Ectodermal cell (in vitro differentiated cells): ENCODE measurements around the gene PRPSAP1.

Experiments used
- H3K27ac ChIP-seq: 2 replicates; pipeline ENCODE4 v1.7.0; 2013; ENCODE audit warnings: mild to moderate bottlenecking, low read depth, low read length; ENCODE audit not compliant: insufficient read depth, poor library complexity, severe bottlenecking
- H3K27me3 ChIP-seq: 2 replicates; pipeline ENCODE4 v1.7.0; 2013; ENCODE audit warnings: mild to moderate bottlenecking, low read length; ENCODE audit not compliant: insufficient read depth, control insufficient read depth, poor library complexity, severe bottlenecking
- H3K36me3 ChIP-seq: one replicate; pipeline ENCODE4 v1.7.0; 2013; ENCODE audit warnings: low read length; ENCODE audit not compliant: control insufficient read depth, insufficient read depth
- H3K4me1 ChIP-seq: one replicate; pipeline ENCODE4 v1.7.0; 2013; ENCODE audit warnings: low read length; ENCODE audit not compliant: control insufficient read depth, insufficient read depth
- H3K4me3 ChIP-seq: 2 replicates; pipeline ENCODE4 v1.7.0; 2013; ENCODE audit warnings: low read depth, low read length, control low read depth; ENCODE audit not compliant: insufficient read depth
- H3K9me3 ChIP-seq: 2 replicates; pipeline ENCODE4 v1.7.0; 2013; ENCODE audit warnings: mild to moderate bottlenecking, low read length, moderate library complexity; ENCODE audit not compliant: control insufficient read depth
- WGBS, 2 experiments: methylation state at CpG; one replicate each; pipeline ENCODE4 v1.1.7; 2013; ENCODE audit warnings: missing lambda C conversion rate in 2 of 2; 5-methylcytosine and 5-hydroxymethylcytosine counted together

The PRPSAP1 gene

DNA sequence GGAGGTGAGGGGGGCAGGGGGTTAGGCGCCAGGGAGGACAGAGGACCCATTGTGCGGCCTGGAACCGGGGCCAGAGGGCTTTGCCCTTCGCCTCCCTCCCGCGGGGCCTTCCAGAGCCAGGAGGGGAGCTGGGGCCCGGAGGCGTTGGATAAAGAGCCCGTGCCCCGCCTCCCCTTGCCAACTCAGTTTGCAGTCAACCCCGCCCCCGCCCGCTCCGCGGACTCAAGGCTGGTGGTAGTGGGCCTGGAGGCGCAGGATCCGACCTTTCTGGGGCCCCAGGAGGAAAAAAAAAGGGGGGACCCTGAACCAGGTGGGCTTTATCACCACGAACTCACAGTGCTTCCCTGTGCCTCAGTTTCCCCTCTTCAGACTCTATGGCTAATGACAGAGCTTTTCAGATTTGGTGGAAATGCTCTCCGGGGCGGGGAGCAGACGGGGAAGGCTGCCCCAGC, 28.7 kb upstream of the PRPSAP1 start:
- 1% methylated on average over 21 of the region's 21 CpGs for WGBS, 2 experiments
- peaks cover 43% of the 10 kb centered on the region for H3K27me3 ChIP-seq
- peak overlapping the region; percentile 86 for H3K27ac ChIP-seq

DNA sequence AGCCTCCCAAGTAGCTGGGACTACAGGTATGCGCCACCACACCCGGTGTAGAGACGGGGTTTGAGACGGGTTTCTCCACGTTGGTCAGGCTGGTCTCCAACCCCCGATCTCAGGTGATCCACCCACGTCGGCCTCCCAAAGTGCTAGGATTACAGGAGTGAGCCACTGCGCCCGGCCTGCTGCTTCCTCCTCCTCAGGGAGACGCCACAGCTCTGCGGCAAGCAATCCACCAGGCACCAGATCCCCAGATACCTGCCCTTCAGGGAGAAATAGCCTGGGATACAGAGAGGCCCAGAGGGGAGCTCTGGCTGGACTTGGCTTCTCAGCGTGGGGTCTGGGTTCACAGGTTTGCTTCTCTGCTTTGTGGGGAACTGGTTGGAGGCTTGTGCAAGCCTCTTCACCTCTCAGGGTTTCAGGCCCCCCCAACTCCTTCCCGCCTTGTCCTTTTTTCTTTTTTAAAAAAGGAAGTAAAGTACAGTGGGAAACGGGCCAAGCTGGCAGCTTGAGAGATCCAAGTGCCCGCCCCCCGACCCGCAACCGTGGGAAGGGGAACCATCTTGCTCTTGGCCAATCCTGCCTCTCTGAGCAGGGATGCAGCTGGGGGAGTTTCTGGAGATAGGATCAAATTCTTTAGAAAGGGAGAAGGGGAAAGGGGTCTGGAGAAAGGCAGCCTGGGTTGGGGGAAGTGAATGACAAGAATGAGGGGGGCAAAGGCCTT, 28.1 kb upstream of the PRPSAP1 start:
- peak overlapping the region; percentile 60 for H3K4me3 ChIP-seq
- H3K4me1 ChIP-seq, result peaks cover 32% of the 10 kb centered on the region
- peak overlapping the region; percentile 86 for H3K27ac ChIP-seq
- no peaks in the 10 kb centered on the region for H3K9me3 ChIP-seq
- no peaks in the 10 kb centered on the region for H3K36me3 ChIP-seq
- WGBS, 2 experiments, result 60 to 63% methylated on average over 19 of the region's 19 CpGs
- peaks cover 43% of the 10 kb centered on the region for H3K27me3 ChIP-seq

More for the DNA sequence above, 28.7 kb upstream of the PRPSAP1 start:
- H3K9me3 ChIP-seq, result no peaks in the 10 kb centered on the region
- peaks cover 32% of the 10 kb centered on the region for H3K4me1 ChIP-seq
- H3K36me3 ChIP-seq, result no peaks in the 10 kb centered on the region
- H3K4me3 ChIP-seq, result peak overlapping the region; percentile 60

DNA sequence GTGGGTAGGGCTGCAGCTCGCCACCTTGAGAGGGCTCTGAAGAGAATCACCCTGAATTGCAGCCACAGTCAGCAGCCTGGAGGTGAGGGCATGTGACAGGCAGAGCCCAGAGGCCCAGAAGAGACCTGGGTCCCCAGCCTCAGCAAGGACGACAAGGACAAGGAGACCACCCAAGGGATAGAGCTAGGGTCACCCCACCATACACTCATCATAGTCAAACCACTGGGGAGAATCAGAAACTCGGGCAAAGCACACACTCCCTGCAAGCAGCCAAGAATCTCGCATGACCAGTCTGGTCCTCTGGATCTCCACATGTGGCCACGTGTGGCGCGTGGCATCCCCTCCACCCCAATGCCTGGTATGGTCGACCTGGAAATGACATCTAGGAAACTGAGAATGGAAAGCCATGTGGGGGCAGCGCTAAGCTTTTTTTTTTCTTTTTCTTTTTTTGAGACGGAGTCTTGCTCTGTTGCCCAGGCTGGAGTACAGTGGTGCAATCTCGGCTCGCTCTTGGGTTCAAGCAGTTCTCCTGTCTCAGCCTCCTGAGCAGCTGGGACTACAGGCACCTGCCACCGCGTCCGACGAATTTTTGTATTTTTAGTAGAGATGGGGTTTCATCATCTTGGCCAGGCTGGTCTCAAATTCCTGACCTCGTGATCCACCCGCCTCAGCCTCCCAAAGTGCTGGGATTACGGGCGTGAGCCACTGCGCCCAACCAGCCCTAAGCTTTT, 26.1 kb upstream of the PRPSAP1 start:
- Histone ChIP-seq H3K4me1 (peaks cover 18% of the 10 kb centered on the region), H3K36me3 (no peaks in the 10 kb centered on the region), H3K27me3 (peaks cover 25% of the 10 kb centered on the region), H3K27ac (no peak overlapping the region), H3K9me3 (no peaks in the 10 kb centered on the region), H3K4me3 (no peak overlapping the region)
- WGBS, 2 experiments, result 89 to 92% methylated on average over 21 of the region's 21 CpGs

DNA sequence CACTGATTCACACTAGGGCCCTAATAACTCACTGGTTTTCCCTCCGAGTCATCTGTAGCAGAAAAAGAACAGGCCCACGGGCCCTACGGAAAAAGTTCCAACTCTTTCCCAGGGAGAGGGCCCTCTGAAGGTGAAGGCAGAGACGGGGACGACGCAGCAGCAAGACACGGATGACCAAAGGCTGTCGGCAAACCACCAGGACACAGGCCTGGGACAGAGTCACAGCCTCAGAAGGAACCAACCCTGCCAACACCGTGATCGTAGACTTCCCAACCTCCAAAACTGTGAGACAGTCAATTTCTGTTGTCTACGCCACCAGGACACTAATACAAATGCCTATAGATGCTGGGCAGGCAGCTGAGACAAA, 25.5 kb upstream of the PRPSAP1 start:
- 88 to 93% methylated on average over 11 of the region's 11 CpGs for WGBS, 2 experiments
- no peak overlapping the region for H3K4me3 ChIP-seq
- H3K27me3 ChIP-seq, result peaks cover 20% of the 10 kb centered on the region
- no peak overlapping the region for H3K27ac ChIP-seq
- H3K4me1 ChIP-seq, result peaks cover 14% of the 10 kb centered on the region
- H3K9me3 ChIP-seq, result no peaks in the 10 kb centered on the region
- H3K36me3 ChIP-seq, result no peaks in the 10 kb centered on the region

DNA sequence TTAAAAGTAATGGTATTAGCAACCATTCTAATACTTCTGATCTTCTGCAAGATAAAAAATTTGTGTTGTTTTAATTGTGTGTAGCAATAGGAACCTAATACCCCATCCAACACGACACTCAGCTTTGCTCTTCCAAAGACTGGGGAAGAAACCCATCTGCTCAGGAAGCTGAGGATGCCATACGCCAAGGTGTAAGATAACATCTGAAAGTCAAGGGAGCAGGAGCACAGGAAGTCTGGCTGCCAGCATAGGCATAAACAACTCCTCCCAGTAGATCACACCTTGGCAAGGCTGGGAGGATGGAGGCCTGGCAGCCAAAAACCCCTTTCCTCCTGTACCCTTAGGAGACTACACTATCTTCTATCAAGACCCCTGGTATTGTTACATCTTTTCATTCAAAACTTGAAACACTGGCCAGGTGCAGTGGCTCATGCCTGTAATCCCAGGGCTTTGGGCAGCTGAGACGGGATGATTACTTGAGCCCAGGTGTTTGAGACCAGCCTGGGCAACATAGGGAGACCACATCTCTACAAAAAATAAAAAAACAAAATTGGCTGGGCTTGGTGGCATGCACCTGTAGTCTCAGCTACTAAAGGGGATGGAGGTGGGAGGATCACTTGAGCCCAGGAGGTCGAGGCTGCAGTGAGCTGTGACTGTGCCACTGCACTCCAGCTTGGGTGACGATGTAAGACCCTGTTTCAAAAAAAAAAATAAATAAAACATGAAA, 25.0 kb upstream of the PRPSAP1 start:
- Histone ChIP-seq H3K27me3 (peaks cover 14% of the 10 kb centered on the region), H3K4me3 (no peak overlapping the region), H3K4me1 (peaks cover 17% of the 10 kb centered on the region), H3K27ac (no peak overlapping the region), H3K36me3 (no peaks in the 10 kb centered on the region), H3K9me3 (no peaks in the 10 kb centered on the region)
- WGBS, 2 experiments, result 85 to 93% methylated on average over 5 of the region's 5 CpGs

DNA sequence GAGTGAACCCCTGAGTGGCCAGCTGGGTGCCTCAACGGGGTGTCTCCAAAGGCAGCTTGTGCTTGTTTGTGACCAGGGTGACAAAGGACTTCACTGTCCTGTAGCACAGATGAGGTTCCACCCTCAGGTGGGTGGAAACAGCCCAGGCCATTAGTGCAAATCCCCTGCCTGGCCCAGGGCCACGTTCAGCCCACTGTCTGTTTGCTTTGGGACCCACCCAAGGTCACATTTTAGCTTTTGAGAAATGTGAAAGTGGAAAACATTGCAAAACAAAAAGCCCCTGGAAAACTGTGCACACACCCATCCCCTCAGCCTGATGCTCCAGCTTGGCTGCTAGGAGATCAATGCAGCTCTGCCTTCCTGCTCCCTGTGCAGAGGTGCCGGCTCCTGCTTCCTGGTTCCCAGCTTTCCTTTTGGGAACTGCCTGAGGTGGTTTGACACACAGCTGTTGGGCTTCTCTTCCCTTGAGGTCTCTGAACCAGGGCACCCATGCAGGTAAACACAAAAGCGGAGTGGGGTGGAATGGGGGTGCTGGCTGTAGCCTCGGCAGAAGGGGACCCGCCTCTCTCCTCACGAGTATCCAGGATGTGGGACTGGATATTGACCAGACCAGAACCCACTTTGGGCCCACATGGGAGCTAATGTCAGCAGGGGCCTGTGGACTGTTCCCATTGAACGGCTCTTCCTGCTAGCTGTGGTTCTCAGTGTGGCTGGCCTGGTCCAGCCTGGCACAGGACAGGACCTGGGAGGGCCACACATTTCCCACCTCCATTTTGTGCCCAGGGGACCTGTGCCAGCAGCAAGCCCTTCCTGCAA, 22.8 kb upstream of the PRPSAP1 start:
- WGBS, 2 experiments, result 88% methylated on average over 8 of the region's 8 CpGs
- H3K9me3 ChIP-seq, result no peaks in the 10 kb centered on the region
- H3K4me3 ChIP-seq, result no peak overlapping the region
- H3K27ac ChIP-seq, result no peak overlapping the region
- H3K27me3 ChIP-seq, result no peaks in the 10 kb centered on the region
- H3K4me1 ChIP-seq, result peaks cover 14% of the 10 kb centered on the region
- H3K36me3 ChIP-seq, result no peaks in the 10 kb centered on the region

DNA sequence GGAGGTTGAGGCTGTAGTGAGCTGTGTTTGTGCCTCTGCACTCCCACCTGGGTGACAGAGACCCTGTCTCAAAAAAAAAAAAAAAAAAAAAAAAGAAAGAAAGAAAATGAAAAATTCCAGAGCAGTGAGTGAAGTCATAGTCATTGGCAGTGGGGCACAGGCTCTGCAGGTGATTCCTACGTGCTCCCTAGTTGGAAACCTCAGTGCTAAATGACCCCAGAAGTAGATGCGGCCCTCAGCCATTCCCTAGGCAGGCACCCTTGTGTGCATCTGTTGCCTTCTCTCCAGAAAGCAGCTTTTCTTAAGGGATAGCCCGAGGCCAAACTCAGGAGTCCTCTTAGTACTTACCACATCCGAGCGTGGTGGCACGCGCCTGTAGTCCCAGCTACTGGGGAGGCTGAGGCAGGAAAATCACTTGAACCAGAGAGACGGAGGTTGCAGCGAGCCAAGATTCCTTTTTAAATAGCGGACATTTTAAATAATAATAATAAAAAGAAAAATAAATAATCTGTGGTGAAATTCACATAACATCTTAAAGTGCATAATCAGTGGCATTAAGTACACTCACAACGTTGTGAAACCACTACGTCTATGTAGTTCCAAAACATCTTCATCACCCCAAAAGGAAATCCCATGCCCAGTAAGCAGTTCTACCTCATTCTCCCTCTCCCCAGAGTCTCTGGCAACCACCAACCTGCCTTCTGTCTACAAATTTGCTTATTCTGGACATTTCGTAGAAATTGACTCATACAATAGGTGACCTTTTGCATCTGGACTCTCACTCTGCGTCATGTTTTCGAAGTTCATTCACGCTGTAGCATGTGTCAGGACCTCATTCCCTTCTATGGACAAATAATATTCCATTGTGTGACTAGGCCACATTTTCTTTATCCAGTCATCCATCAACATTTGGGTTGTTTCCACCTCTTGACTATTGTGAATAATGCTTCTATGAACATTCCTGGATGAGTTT, 18.2 kb upstream of the PRPSAP1 start:
- H3K9me3 ChIP-seq, result no peaks in the 10 kb centered on the region
- peaks cover 10% of the 10 kb centered on the region for H3K4me1 ChIP-seq
- H3K27ac ChIP-seq, result no peak overlapping the region
- H3K4me3 ChIP-seq, result no peak overlapping the region
- WGBS, 2 experiments, result 95 to 96% methylated on average over 14 to 16 of the region's 16 CpGs
- H3K27me3 ChIP-seq, result no peaks in the 10 kb centered on the region
- H3K36me3 ChIP-seq, result no peaks in the 10 kb centered on the region

DNA sequence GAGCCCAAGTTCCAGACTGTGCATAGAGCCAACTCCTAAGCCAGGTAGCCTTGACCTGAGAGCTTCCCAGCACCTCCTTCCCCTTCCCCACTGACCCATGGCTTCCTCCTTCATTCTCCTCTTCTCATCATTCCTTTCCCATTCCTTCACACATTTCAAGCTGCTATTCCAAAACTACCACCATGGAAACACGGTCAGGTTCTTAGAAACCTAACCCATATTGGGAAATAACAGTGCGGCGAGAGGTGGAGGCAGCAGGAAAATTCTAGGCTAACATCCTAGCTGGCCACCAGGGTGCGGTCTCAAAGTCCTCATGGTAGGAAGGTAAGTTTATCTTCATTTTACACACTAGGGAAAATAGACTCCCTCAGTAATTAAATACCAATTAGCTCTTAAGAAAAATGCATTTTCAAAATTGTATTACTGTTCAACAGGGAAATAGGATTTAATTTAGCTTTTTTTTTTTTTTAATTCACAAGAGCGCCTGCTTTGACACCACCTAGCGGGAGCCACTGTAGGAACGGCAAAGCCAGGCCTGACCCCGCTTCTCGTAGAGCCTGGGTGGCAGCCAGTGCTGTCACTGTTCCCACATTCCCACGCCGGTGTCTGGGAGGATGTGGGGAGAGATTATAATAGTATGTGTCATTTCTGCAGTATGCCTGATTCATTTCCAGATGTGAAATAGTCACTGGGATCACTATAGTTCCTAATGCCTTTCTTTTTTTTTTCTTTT, 16.7 kb upstream of the PRPSAP1 start:
- Histone ChIP-seq H3K27ac (no peak overlapping the region), H3K36me3 (no peaks in the 10 kb centered on the region), H3K27me3 (no peaks in the 10 kb centered on the region), H3K4me3 (no peak overlapping the region), H3K4me1 (peaks cover 10% of the 10 kb centered on the region), H3K9me3 (no peaks in the 10 kb centered on the region)
- 82 to 93% methylated on average over 10 to 11 of the region's 11 CpGs for WGBS, 2 experiments
